Prostate gland (tissue), 2 donors: Measurements from ENCODE around the gene DRD2. TPM values are rescaled to one million over a fixed set of nuclear protein-coding genes. Genes with fewer than 3 reads are reported as not detected.

Experiments used
- DNase-seq: peaks from one replicate; pipeline ENCODE4 v3.0.0-alpha.2; 2019; ENCODE audit warnings: low spot score
- H3K27ac ChIP-seq, 2 donors: fragments of 200-600 bp; sonication (generic); 2 replicates each; pipeline ENCODE4 v1.5.1; 2017 to 2019
- H3K27me3 ChIP-seq: fragments of 200-600 bp; sonication (generic); replicated peaks from 2 replicates; pipeline ENCODE4 v1.5.1; 2019; ENCODE audit not compliant: insufficient read depth
- H3K36me3 ChIP-seq, 2 donors: fragments of 200-600 bp; sonication (generic); 1 replicate in 1 of 2; 2 replicates in 1 of 2; pipeline versions ENCODE4 v1.5.1 to v1.8.1; 2017 to 2019
- H3K4me1 ChIP-seq: fragments of 200-600 bp; sonication (generic); replicated peaks from 2 replicates; pipeline ENCODE4 v1.5.1; 2019
- H3K4me3 ChIP-seq, 2 donors: fragments of 200-600 bp; sonication (generic); 2 replicates each; pipeline ENCODE4 v1.5.1; 2017 to 2019
- H3K9me3 ChIP-seq: fragments of 200-600 bp; sonication (generic); 2 replicates; pipeline ENCODE4 v1.5.1; 2017
- POLR2A ChIP-seq: fragments of 450-650 bp; IDR thresholded peaks from one replicate; pipeline ENCODE4 v1.6.1; 2016; ENCODE audit warnings: antibody characterized with exemption, mild to moderate bottlenecking
- POLR2AphosphoS5 ChIP-seq: sonication (generic); formaldehyde crosslinking; IDR thresholded peaks from one replicate; pipeline ENCODE4 v1.6.1; 2017; ENCODE audit warnings: antibody characterized with exemption
- WGBS: methylation state at CpG from one replicate; pipeline ENCODE4 v1.1.5; 2018; 5-methylcytosine and 5-hydroxymethylcytosine counted together
- intact Hi-C: fragments of 100-400 bp; cut with DNase I; formaldehyde crosslinking; loops from one replicate; pipeline ENCODE4 v1.14.2; 2022
- total RNA-seq, 2 donors: library from RNA; depleted of rRNA; stranded (reverse); fragments of >200 nt; gene quantifications; one replicate each; pipeline ENCODE4 v1.1.0, GENCODE V29; 2016
- TF ChIP-seq, protein P1 (sequence below), 4 experiments: fragments of 200-600 bp in 2 of 4; fragments of 450-650 bp in 2 of 4; sonication (generic) in 2 of 4; IDR thresholded peaks; 1 replicate in 3 of 4; 2 replicates in 1 of 4; pipeline ENCODE4 v1.5.1; 2016 to 2019; ENCODE audit warnings: antibody characterized with exemption in 4 of 4, mild to moderate bottlenecking in 2 of 4, moderate library complexity in 2 of 4

The DRD2 gene
- total RNA-seq, 2 donors from 2014 or later, result 0.68 to 2.4 TPM

DNA sequence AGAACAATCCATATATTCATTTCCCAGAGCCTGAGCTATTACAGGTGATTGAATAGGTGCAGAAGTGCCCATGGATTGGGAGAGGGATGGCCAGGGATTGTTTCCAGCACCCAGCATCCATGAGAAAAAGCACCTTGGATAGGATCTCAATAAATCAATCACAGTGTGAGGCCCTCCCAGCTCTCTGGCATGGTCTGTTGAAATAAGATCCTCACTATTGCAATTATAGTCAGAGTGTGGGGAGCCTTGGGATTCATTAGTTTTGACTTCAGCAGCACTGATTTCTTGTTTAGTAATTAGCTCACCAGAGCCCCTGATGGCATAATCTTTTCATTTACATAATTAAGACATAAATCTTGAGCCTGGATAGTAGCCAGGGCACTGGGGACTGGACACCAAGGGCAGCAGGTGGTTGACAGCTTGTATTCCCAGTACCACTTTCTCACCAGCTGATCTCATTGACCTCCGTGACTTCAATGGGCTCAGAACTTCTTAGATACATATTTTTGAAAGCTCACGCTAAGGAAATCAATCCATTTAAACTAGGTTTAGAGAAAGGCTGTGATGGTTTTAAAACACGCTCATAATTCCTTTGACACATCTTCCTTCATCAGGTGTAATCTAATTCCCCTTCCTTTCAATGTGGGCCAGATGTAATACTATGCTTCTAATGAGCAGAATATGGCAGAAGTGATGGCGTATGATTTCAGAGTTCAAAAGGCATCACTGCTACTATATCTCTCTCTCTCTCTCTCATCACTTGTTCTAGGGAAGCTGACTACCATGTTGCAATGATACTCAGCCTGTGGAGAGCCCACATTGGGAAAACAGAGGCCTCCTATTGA, 22.1 kb upstream of the DRD2 start:
- no peaks in the 10 kb centered on the region for H3K9me3 ChIP-seq
- H3K27me3 ChIP-seq, result no peaks in the 10 kb centered on the region
- no peak overlapping the region for H3K27ac ChIP-seq
- no peaks in the 10 kb centered on the region for H3K36me3 ChIP-seq
- H3K4me1 ChIP-seq, result no peaks in the 10 kb centered on the region
- no peak overlapping the region for H3K4me3 ChIP-seq
- TF ChIP-seq, protein P1, sequence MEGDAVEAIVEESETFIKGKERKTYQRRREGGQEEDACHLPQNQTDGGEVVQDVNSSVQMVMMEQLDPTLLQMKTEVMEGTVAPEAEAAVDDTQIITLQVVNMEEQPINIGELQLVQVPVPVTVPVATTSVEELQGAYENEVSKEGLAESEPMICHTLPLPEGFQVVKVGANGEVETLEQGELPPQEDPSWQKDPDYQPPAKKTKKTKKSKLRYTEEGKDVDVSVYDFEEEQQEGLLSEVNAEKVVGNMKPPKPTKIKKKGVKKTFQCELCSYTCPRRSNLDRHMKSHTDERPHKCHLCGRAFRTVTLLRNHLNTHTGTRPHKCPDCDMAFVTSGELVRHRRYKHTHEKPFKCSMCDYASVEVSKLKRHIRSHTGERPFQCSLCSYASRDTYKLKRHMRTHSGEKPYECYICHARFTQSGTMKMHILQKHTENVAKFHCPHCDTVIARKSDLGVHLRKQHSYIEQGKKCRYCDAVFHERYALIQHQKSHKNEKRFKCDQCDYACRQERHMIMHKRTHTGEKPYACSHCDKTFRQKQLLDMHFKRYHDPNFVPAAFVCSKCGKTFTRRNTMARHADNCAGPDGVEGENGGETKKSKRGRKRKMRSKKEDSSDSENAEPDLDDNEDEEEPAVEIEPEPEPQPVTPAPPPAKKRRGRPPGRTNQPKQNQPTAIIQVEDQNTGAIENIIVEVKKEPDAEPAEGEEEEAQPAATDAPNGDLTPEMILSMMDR (IDR thresholded peaks at IDR 0.05), result no peak
- TF ChIP-seq POLR2A (no peak), POLR2AphosphoS5 (no peak)
- no peak for DNase-seq
- intact Hi-C loops, result no loop called here
- 90% methylated on average over 4 of the region's 4 CpGs for WGBS

DNA sequence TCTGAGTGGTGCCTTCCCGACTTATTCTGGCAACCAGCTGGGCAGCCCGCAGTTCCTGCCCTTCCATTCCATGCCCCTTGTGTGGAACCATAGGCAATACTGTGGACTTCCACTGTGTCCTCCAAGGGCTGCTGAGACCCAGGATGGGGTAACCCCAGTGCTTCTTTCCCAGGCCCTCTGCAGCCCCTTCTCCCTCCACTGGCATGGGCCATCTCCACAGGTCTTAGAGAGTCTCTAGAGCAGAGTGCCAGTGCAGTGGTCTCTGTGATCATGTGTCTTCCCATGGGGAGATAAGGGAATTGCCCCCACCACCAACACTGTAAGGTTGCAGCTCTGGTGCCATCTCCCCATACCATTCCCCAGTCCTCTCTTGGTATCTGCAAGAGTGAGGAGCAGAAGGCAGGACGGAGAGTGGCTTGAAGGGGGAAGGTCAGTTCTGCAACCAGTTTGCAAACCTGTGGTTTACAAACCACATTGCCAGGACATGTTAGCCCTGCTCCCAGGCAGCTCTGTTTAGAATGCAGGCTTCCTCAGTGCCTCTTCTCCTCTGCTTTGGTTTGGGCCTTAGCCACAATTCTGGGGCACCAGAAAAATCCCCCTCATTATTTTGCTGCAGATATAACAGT, 20.9 kb upstream of the DRD2 start:
- Histone ChIP-seq H3K9me3 (no peaks in the 10 kb centered on the region), H3K4me1 (no peaks in the 10 kb centered on the region), H3K27me3 (no peaks in the 10 kb centered on the region), H3K4me3 (no peak overlapping the region), H3K36me3 (no peaks in the 10 kb centered on the region), H3K27ac (no peak overlapping the region)
- TF ChIP-seq POLR2A, result no peak
- TF ChIP-seq, protein P1 (IDR thresholded peaks at IDR 0.05), result no peak
- TF ChIP-seq POLR2AphosphoS5, result no peak
- 77% methylated on average over 3 of the region's 3 CpGs for WGBS
- no peak for DNase-seq
- intact Hi-C loops, result no loop called here

DNA sequence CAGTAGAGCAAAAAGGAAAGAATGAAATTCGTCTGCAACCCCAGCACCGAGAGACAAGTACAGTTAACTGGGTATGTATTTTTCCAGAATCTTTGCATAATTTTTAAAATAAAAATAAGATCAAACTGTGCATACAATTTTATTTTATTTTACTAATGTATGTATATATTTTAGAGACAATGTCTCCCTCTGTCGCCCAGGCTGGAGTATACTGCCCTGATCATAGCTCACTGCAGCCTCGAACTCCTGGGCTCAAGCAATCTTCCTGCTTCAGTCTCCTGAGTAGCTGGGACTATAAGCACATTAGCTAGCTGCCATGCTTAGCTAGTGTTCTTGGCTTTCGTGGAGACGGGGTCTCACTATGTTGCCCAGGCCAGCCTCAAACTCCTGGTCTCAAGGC, 18.8 kb upstream of the DRD2 start:
- TF ChIP-seq POLR2A (no peak), POLR2AphosphoS5 (no peak)
- TF ChIP-seq, protein P1 (IDR thresholded peaks at IDR 0.05), result no peak
- H3K27ac ChIP-seq, result no peak overlapping the region
- no peaks in the 10 kb centered on the region for H3K27me3 ChIP-seq
- H3K9me3 ChIP-seq, result no peaks in the 10 kb centered on the region
- no peaks in the 10 kb centered on the region for H3K36me3 ChIP-seq
- no peak overlapping the region for H3K4me3 ChIP-seq
- no peaks in the 10 kb centered on the region for H3K4me1 ChIP-seq
- no peak for DNase-seq
- 92% methylated on average over 6 of the region's 6 CpGs for WGBS
- intact Hi-C loops, result no loop called here

DNA sequence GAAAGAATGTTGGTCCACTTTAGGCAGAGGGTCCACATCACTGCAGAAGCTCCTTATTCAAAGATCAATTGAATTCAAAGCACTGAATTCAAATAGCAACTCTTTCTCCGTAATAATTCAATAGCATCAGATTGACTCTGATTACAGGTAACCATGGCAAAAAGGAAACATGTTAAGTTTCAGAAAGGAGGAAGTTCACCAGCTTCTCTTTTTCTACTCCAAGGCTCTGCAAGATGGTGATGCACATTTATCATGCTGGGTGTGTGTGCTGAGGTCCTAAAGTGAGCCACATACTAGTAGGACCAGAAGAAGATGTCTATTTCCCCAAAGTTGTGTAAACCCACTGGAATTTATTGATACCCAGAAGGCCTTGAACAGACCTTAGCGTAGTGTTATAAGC, 18.0 kb upstream of the DRD2 start:
- H3K27ac ChIP-seq, result no peak overlapping the region
- no peaks in the 10 kb centered on the region for H3K9me3 ChIP-seq
- TF ChIP-seq, protein P1 (IDR thresholded peaks at IDR 0.05), result no peak
- no peak for TF ChIP-seq POLR2AphosphoS5
- TF ChIP-seq POLR2A, result no peak
- 85% methylated on average over 2 of the region's 2 CpGs for WGBS
- no peaks in the 10 kb centered on the region for H3K36me3 ChIP-seq
- H3K27me3 ChIP-seq, result no peaks in the 10 kb centered on the region
- no peaks in the 10 kb centered on the region for H3K4me1 ChIP-seq
- intact Hi-C loops, result no loop called here
- H3K4me3 ChIP-seq, result no peak overlapping the region
- no peak for DNase-seq

DNA sequence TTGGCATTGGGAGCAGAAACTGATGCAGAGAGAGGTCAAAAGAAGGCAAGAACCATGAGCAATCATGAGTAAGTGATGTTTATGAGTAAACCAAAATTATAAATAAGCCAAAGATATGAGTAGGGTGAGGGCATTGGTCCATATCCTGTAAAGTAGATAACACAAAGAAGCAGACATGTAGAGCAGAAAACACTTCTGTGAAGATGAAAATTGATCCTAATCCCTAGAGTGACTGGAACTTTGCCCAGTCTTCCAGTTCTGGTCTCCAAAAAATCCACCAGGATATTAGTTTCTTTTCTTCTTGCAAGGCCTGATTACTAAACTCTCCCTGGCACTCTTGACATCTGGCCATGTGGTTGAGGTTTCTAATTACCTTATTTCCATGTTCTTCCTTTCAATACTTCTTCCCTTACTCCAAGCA, 13.7 kb upstream of the DRD2 start:
- no peak for DNase-seq
- H3K36me3 ChIP-seq, result no peaks in the 10 kb centered on the region
- H3K4me3 ChIP-seq, result no peak overlapping the region
- intact Hi-C loops, result no loop called here
- H3K27ac ChIP-seq, result no peak overlapping the region
- no peaks in the 10 kb centered on the region for H3K4me1 ChIP-seq
- H3K27me3 ChIP-seq, result no peaks in the 10 kb centered on the region
- TF ChIP-seq POLR2A (no peak), POLR2AphosphoS5 (no peak)
- TF ChIP-seq, protein P1 (IDR thresholded peaks at IDR 0.05), result no peak
- H3K9me3 ChIP-seq, result no peaks in the 10 kb centered on the region
